ENCODE results near the gene MSANTD7. TPM values are rescaled to one million over a fixed set of nuclear protein-coding genes. Genes with fewer than 3 reads are reported as not detected.

Gene MSANTD7
- total and polyA plus RNA-seq, 2 of the 13 experiments (the other 11 are each of a cell fraction or from before 2014, with no cell fraction given), result 3.7 to 16.7 TPM

- TF ChIP-seq HMGA1 (CRISPR knock-in tag; conservative IDR thresholded peaks at IDR 0.05), result no peak
- TF ChIP-seq IRF1 (CRISPR knock-in tag; IDR thresholded peaks at IDR 0.05; ENCODE audit: low read depth), result no peak
- TF ChIP-seq NFKBIZ (CRISPR knock-in tag; IDR thresholded peaks at IDR 0.05), result 0 out of 2 replicates have a peak, but pooled peaks have one; percentile 14
- TF ChIP-seq PCBP1 (IDR thresholded peaks at IDR 0.05; ENCODE audit: borderline replicate concordance, low read depth, low read length), result 0 out of 2 replicates have a peak, but pooled peaks have one; percentile 38
- peak; percentile 63; the same call in 1 of the 2 replicates for TF ChIP-seq ZBTB7A (CRISPR knock-in tag; IDR thresholded peaks at IDR 0.05)
- peak; percentile 69; the same call in 1 of the 2 replicates for TF ChIP-seq ZNF788 (CRISPR knock-in tag; IDR thresholded peaks at IDR 0.05; ENCODE audit: borderline replicate concordance)
- no peak for TF ChIP-seq ARID2 (CRISPR knock-in tag; IDR thresholded peaks at IDR 0.05; ENCODE audit: borderline replicate concordance)
- no peak for TF ChIP-seq FIP1L1 (IDR thresholded peaks at IDR 0.05; ENCODE audit: borderline replicate concordance, insufficient read depth, low read depth, low read length)
- TF ChIP-seq ZFP37 (CRISPR knock-in tag; IDR thresholded peaks at IDR 0.05; ENCODE audit: borderline replicate concordance), result peak; percentile 65; the same call in 1 of the 2 replicates
- peak; percentile 69 for TF ChIP-seq MAX (IDR thresholded peaks at IDR 0.05)
- TF ChIP-seq HMG20B (CRISPR knock-in tag; conservative IDR thresholded peaks at IDR 0.05), result no peak
- peak; percentile 85 for TF ChIP-seq ELF1 (CRISPR knock-in tag; IDR thresholded peaks at IDR 0.05)
- peak; percentile 62; the same call in 1 of the 2 replicates for TF ChIP-seq ETV5 (CRISPR knock-in tag; IDR thresholded peaks at IDR 0.05; ENCODE audit: borderline replicate concordance)
- no peak for TF ChIP-seq DMTF1 (CRISPR knock-in tag; IDR thresholded peaks at IDR 0.05)
- TF ChIP-seq POLR2AphosphoS2 (IDR thresholded peaks at IDR 0.05; ENCODE audit: low read depth, low read length), result no peak
- no peak for TF ChIP-seq REXO4 (CRISPR knock-in tag; IDR thresholded peaks at IDR 0.05; ENCODE audit: borderline replicate concordance)
- 0 out of 2 replicates have a peak, but pooled peaks have one; percentile 36 for TF ChIP-seq ZNF34 (CRISPR knock-in tag; IDR thresholded peaks at IDR 0.05; ENCODE audit: borderline replicate concordance)
- TF ChIP-seq ZSCAN29 (CRISPR knock-in tag; conservative IDR thresholded peaks at IDR 0.05), result no peak
- TF ChIP-seq ZNF484 (CRISPR knock-in tag; IDR thresholded peaks at IDR 0.05; ENCODE audit: borderline replicate concordance, low read depth), result no peak
- TF ChIP-seq SRSF1 (optimal IDR thresholded peaks at IDR 0.05; ENCODE audit: low read depth, low read length), result no peak
- TF ChIP-seq ARNT2 (CRISPR knock-in tag; IDR thresholded peaks at IDR 0.05; ENCODE audit: low read depth), result peak; percentile 76; the same call in 1 of the 2 replicates
- peak; percentile 63; the same call in 1 of the 2 replicates for TF ChIP-seq ZNF784 (CRISPR knock-in tag; IDR thresholded peaks at IDR 0.05; ENCODE audit: borderline replicate concordance)
- TF ChIP-seq ZNF383 (CRISPR knock-in tag; IDR thresholded peaks at IDR 0.05; ENCODE audit: borderline replicate concordance), result no peak; the same call in 1 of the 2 replicates
- TF ChIP-seq ZSCAN20 (CRISPR knock-in tag; IDR thresholded peaks at IDR 0.05; ENCODE audit: borderline replicate concordance), result peak; percentile 16; the same call in 1 of the 2 replicates
Observed at GRCh38 chr10:14837757-14838581, at the start of gene MSANTD7, which contains the start of the genes CDNF and HSPA14 (continued).
